ENCODE results near the gene HOXA6. TPM values are rescaled to one million over a fixed set of nuclear protein-coding genes. Genes with fewer than 3 reads are reported as not detected.
A peak's percentile ranks its signal among the peaks of the same experiment; 100 is the strongest.

Gene HOXA6
- total and polyA plus RNA-seq, 9 of the 15 experiments (the other 6 are each of a cell fraction or from before 2014, with no cell fraction given), result not detected

GRCh38 chr7:27112955-27113949, 34.3 kb downstream of the HOXA6 start:
- no peak overlapping the region for H3K4me2 ChIP-seq (ENCODE audit: insufficient read depth, low read length)
- CTCF ChIA-PET (ENCODE audit: low intra/inter-chr PET ratio), result no interaction called here
- peak; percentile 94 for TF ChIP-seq HNRNPLL (IDR thresholded peaks at IDR 0.05; ENCODE audit: low read depth, low read length, poor library complexity, severe bottlenecking)
- no peak for TF ChIP-seq COPS2 (conservative IDR thresholded peaks at IDR 0.05)
- TF ChIP-seq PCBP1 (IDR thresholded peaks at IDR 0.05; ENCODE audit: low read depth, low read length, poor library complexity, severe bottlenecking), result peak; percentile 83
- TF ChIP-seq ZBTB7A (IDR thresholded peaks at IDR 0.05; ENCODE audit: borderline replicate concordance, control insufficient read depth, low read depth, low read length), result no peak
- TF ChIP-seq EP300 (IDR thresholded peaks at IDR 0.05; ENCODE audit: low read length), result 0 out of 2 replicates have a peak, but pooled peaks have one; percentile 10
- TF ChIP-seq GABPA (tag; conservative IDR thresholded peaks at IDR 0.05; ENCODE audit: low read depth), result no peak
- TF ChIP-seq ZNF174 (CRISPR knock-in tag; IDR thresholded peaks at IDR 0.05), result no peak
- peak; percentile 35; the same call in 1 of the 2 replicates for TF ChIP-seq CBFA2T3 (IDR thresholded peaks at IDR 0.05)
- TF ChIP-seq ZFP36 (IDR thresholded peaks at IDR 0.05; ENCODE audit: low read depth, low read length, partially characterized antibody), result peak; percentile 2
- TF ChIP-seq NRF1 (conservative IDR thresholded peaks at IDR 0.05 in 1 of 2, IDR thresholded peaks at IDR 0.05 in 1 of 2), result peak in 1 of 2 experiments; percentile 31; a peak in 1 of 4 replicates
- TF ChIP-seq U2AF1 (optimal IDR thresholded peaks at IDR 0.05; ENCODE audit: low read depth, low read length), result no peak
- TF ChIP-seq ID3 (CRISPR knock-in tag; IDR thresholded peaks at IDR 0.05), result no peak
- TF ChIP-seq ID3 (tag; IDR thresholded peaks at IDR 0.05), result no peak
- peak; percentile 7 for TF ChIP-seq RBM25 (IDR thresholded peaks at IDR 0.05; ENCODE audit: low read depth, low read length, severe bottlenecking)
- peak; percentile 26; the same call in 1 of the 2 replicates for TF ChIP-seq NFIC (IDR thresholded peaks at IDR 0.05)
- no peak for TF ChIP-seq NR2C2 (CRISPR knock-in tag; IDR thresholded peaks at IDR 0.05)
- TF ChIP-seq NR2C2 (tag; IDR thresholded peaks at IDR 0.05), result peak; percentile 57
- TF ChIP-seq PML (IDR thresholded peaks at IDR 0.05; ENCODE audit: low read length), result no peak
- TF ChIP-seq PHF21A (IDR thresholded peaks at IDR 0.05; ENCODE audit: borderline replicate concordance, low read depth), result peak; percentile 60; the same call in 1 of the 2 replicates
- peak; percentile 78 for TF ChIP-seq HNRNPK (IDR thresholded peaks at IDR 0.05; ENCODE audit: low read depth, low read length, poor library complexity, severe bottlenecking)
- no peak for TF ChIP-seq TAF7 (tag; IDR thresholded peaks at IDR 0.05)
- peak; percentile 96 for TF ChIP-seq MEIS2 (IDR thresholded peaks at IDR 0.05; ENCODE audit: partially characterized antibody)
- peak; percentile 76 for TF ChIP-seq CXXC5 (CRISPR knock-in tag; IDR thresholded peaks at IDR 0.05)

More at GRCh38 chr7:27112955-27113949, 34.3 kb downstream of the HOXA6 start:
- Histone ChIP-seq H3K4me3 (no peak overlapping the region), H3K79me2 (ENCODE audit: control insufficient read depth, insufficient read depth, low read length) (no peaks in the 10 kb centered on the region), H3K36me3 (ENCODE audit: control insufficient read depth, insufficient read depth, low read length) (no peaks in the 10 kb centered on the region), H2AFZ (ENCODE audit: low read depth, low read length) (no peak overlapping the region), H4K20me1 (replicated peaks; ENCODE audit: control insufficient read depth, insufficient read depth, low read length) (0 out of 2 replicates have a peak, but pooled peaks cover 6% of the 10 kb centered on the region), H3K27me3 (ENCODE audit: control insufficient read depth in 2 of 2, insufficient read depth in 2 of 2, low read length in 2 of 2) (peaks cover 47 to 68% of the 10 kb centered on the region in 2 experiments), H3K27ac (ENCODE audit: extremely low read depth, low read depth, low read length) (no peak overlapping the region), H3K9ac (ENCODE audit: insufficient read depth in 1 of 2, low read depth in 2 of 2, low read length in 2 of 2) (no peak overlapping the region), H3K9me1 (ENCODE audit: control insufficient read depth, insufficient read depth, low read length) (no peaks in the 10 kb centered on the region), H3K4me1 (replicated peaks in 1 of 2; ENCODE audit: control insufficient read depth in 2 of 2, insufficient read depth in 2 of 2, low read length in 2 of 2) (peaks cover 0 to 25% of the 10 kb centered on the region in 2 experiments; a peak in 2 of 5 replicates), H3K9me3 (replicated peaks; ENCODE audit: control insufficient read depth, insufficient read depth, low read depth, low read length) (no peaks in the 10 kb centered on the region)
- FAIRE-seq (peak; percentile 35), DNase-seq (ENCODE audit: extremely low read depth in 1 of 4, low spot score in 3 of 4) (peak in 2 of 4 experiments; percentile 59 to 63), ATAC-seq (peak; percentile 92)
- no TSS peak for BruUV-seq (replicated peaks)
- in situ Hi-C loops (cut with MboI) (no loop called here), intact Hi-C loops (cut with micrococcal nuclease) (no loop called here)
- POLR2A ChIA-PET, result no interaction called here
- 16% methylated on average over 37 of the region's 57 CpGs for WGBS (ENCODE audit: insufficient coverage, low coverage, missing lambda C conversion rate)
